Endothelial cell of umbilical vein (primary cell): Measurements from ENCODE around the gene MUC16. TPM values are rescaled to one million over a fixed set of nuclear protein-coding genes. Genes with fewer than 3 reads are reported as not detected.

Experiments used
- BruUV-seq: library from RNA; stranded (reverse); fragments of 400-500 nt; replicated peaks from 2 replicates; lab custom pipeline; 2021; lab: Mats Ljungman, UMichigan
- CTCF ChIA-PET: fragments of 300-600, 350-600 bp; sonication (Branson Sonifier 250); formaldehyde crosslinking; loops from one replicate; lab custom pipeline; 2021; ENCODE audit warnings: antibody characterized with exemption, inconsistent platforms; lab: Charles Lee
- POLR2A ChIA-PET: fragments of 300-600, 350-600 bp; sonication (Branson Sonifier 250); formaldehyde crosslinking; loops from one replicate; lab custom pipeline; 2021; ENCODE audit warnings: antibody characterized with exemption, inconsistent platforms; lab: Charles Lee
- DNase-seq: peaks from one replicate; pipeline ENCODE4 v3.0.0-alpha.2; 2011; ENCODE audit warnings: low read depth, low spot score
- FAIRE-seq: peaks from 2 replicates; lab custom pipeline; 2011; peaks lifted over from hg19 to GRCh38; lab: Jason Lieb, UNC
- H2AFZ ChIP-seq: 2 replicates; pipeline ENCODE4 v1.6.0; 2012; ENCODE audit warnings: low read depth, low read length, control low read depth, inconsistent platforms
- H3K27ac ChIP-seq: 2 replicates; pipeline ENCODE4 v1.5.1; 2011; ENCODE audit warnings: low read depth, mild to moderate bottlenecking, control low read depth, low read length, moderate library complexity; ENCODE audit not compliant: insufficient read depth
- H3K27me3 ChIP-seq, 2 experiments: 2 replicates each; pipeline versions ENCODE4 v1.6.0 to v1.6.1; 2011; ENCODE audit warnings: low read length in 2 of 2, mixed read lengths in 1 of 2; ENCODE audit not compliant: control insufficient read depth in 2 of 2, insufficient read depth in 2 of 2
- H3K36me3 ChIP-seq, 2 experiments: 2 replicates in 1 of 2; 3 replicates in 1 of 2; pipeline ENCODE4 v1.5.1; 2011; ENCODE audit warnings: low read length in 2 of 2, mild to moderate bottlenecking in 1 of 2, moderate library complexity in 1 of 2; ENCODE audit not compliant: control insufficient read depth in 2 of 2, insufficient read depth in 2 of 2; ENCODE audit errors: extremely low read depth in 1 of 2
- H3K4me1 ChIP-seq: 3 replicates; pipeline ENCODE4 v1.5.1; 2011; ENCODE audit warnings: mild to moderate bottlenecking, low read length; ENCODE audit not compliant: control insufficient read depth, insufficient read depth; ENCODE audit errors: extremely low read depth
- H3K4me2 ChIP-seq: 2 replicates; pipeline ENCODE4 v1.6.1; 2011; ENCODE audit warnings: low read length, control low read depth, mixed read lengths; ENCODE audit not compliant: insufficient read depth
- H3K4me3 ChIP-seq, 3 experiments: fragments of 200-600 bp in 1 of 3; sonication (generic), shearing (Covaris generic) in 1 of 3; replicated peaks in 1 of 3; 2 replicates each; pipeline ENCODE4 v1.5.1; 2011 to 2016; ENCODE audit warnings: control low read depth in 3 of 3, low read length in 3 of 3, mild to moderate bottlenecking in 2 of 3, inconsistent platforms in 1 of 3, low read depth in 1 of 3, moderate library complexity in 1 of 3; ENCODE audit not compliant: insufficient read depth in 1 of 3
- H3K79me2 ChIP-seq: 2 replicates; pipeline ENCODE4 v1.6.0; 2012; ENCODE audit warnings: low read length, inconsistent platforms; ENCODE audit not compliant: control insufficient read depth, insufficient read depth
- H3K9ac ChIP-seq: replicated peaks from 2 replicates; pipeline ENCODE3; 2011; ENCODE audit warnings: low read length, control low read depth; ENCODE audit not compliant: insufficient read depth; ENCODE audit errors: extremely low read depth
- H3K9me1 ChIP-seq: replicated peaks from 3 replicates; pipeline ENCODE4 v1.6.0; 2011; ENCODE audit warnings: mild to moderate bottlenecking, low read length; ENCODE audit not compliant: control insufficient read depth, insufficient read depth; ENCODE audit errors: extremely low read depth
- H3K9me3 ChIP-seq: replicated peaks from 2 replicates; pipeline ENCODE4 v1.5.1; 2012; ENCODE audit warnings: low read length, inconsistent platforms; ENCODE audit not compliant: control insufficient read depth, insufficient read depth
- H4K20me1 ChIP-seq: replicated peaks from 2 replicates; pipeline ENCODE3; 2011; ENCODE audit warnings: mild to moderate bottlenecking, low read length; ENCODE audit not compliant: control insufficient read depth, insufficient read depth; ENCODE audit errors: extremely low read depth
- CTCF ChIP-seq, 2 donors: IDR thresholded peaks; 1 replicate in 1 of 2; 2 replicates in 1 of 2; pipeline ENCODE4 v1.5.1; 2011; ENCODE audit warnings: low read length in 2 of 2, mild to moderate bottlenecking in 2 of 2, moderate library complexity in 2 of 2, control low read depth in 1 of 2, inconsistent platforms in 1 of 2, low read depth in 1 of 2; ENCODE audit not compliant: insufficient read depth in 1 of 2; ENCODE audit errors: extremely low read depth in 1 of 2
- EZH2 ChIP-seq: IDR thresholded peaks from 2 replicates; pipeline ENCODE4 v1.6.1; 2012; ENCODE audit warnings: borderline replicate concordance, low read depth, mild to moderate bottlenecking, moderate library complexity, low read length, inconsistent platforms; ENCODE audit not compliant: severe bottlenecking
- FOS ChIP-seq: IDR thresholded peaks from 2 replicates; pipeline ENCODE4 v1.6.1; 2011; ENCODE audit warnings: mild to moderate bottlenecking, low read length, moderate library complexity, borderline replicate concordance; ENCODE audit not compliant: insufficient read depth
- GATA2 ChIP-seq: IDR thresholded peaks from 2 replicates; pipeline ENCODE4 v1.7.0; 2011; ENCODE audit warnings: low read depth, mild to moderate bottlenecking, moderate library complexity, mixed read lengths, low read length; ENCODE audit not compliant: insufficient read length, insufficient read depth
- JUN ChIP-seq: IDR thresholded peaks from 2 replicates; pipeline ENCODE4 v1.6.1; 2011; ENCODE audit warnings: borderline replicate concordance, low read depth; ENCODE audit not compliant: insufficient read length, insufficient read depth
- MAX ChIP-seq: IDR thresholded peaks from 2 replicates; pipeline ENCODE4 v1.6.1; 2011; ENCODE audit not compliant: insufficient read depth, insufficient read length
- MYC ChIP-seq: IDR thresholded peaks from one replicate; pipeline ENCODE4 v1.6.1; 2011; ENCODE audit warnings: mild to moderate bottlenecking, low read depth, low read length
- POLR2A ChIP-seq: IDR thresholded peaks from 2 replicates; pipeline ENCODE4 v1.6.1; 2012; ENCODE audit warnings: low read depth, mild to moderate bottlenecking, control low read depth, low read length
- POLR2AphosphoS5 ChIP-seq: IDR thresholded peaks from 2 replicates; pipeline ENCODE4 v1.6.1; 2012; ENCODE audit warnings: low read depth, mild to moderate bottlenecking, control low read depth, low read length, moderate library complexity; ENCODE audit not compliant: insufficient read depth
- dilution Hi-C: fragments of 300-500 bp; cut with MboI; formaldehyde crosslinking; loops from one replicate; pipeline ENCODE4 v1.15.0; 2019; ENCODE audit warnings: low sequenced_read_pairs; ENCODE audit not compliant: extremely low pct_ligation_motif_present
- intact Hi-C: fragments of 100-400 bp; cut with micrococcal nuclease; formaldehyde crosslinking; loops from one replicate; pipeline ENCODE4 v1.10.0; 2022
- polyA plus RNA-seq, 4 experiments: library from polyadenylated mRNA; depleted of rRNA in 3 of 4; stranded (reverse) in 3 of 4; unstranded in 1 of 4; fragments of >200 nt; gene quantifications; 2 replicates each; pipeline versions ENCODE4 v1.2.1 to v1.2.3, GENCODE V29; 2011 to 2012; ENCODE audit warnings: missing spikeins in 1 of 4
- total RNA-seq: library from RNA; stranded (reverse); gene quantifications from 2 replicates; pipeline ENCODE4 v1.2.3, GENCODE V29; 2021

Gene MUC16
- total and polyA plus RNA-seq, 2 donors (not counting 3 experiments of a cell fraction or from before 2014, with no cell fraction given), result not detected

GRCh38 chr19:9043524-9043923 is 33.3 kb upstream of the MUC16 start:
- DNase-seq (no peak), FAIRE-seq (no peak)
- Histone ChIP-seq H3K4me2 (no peak overlapping the region), H3K27ac (no peak overlapping the region), H3K9me3 (no peaks in the 10 kb centered on the region), H3K4me3 (no peak overlapping the region), H3K79me2 (no peaks in the 10 kb centered on the region), H2AFZ (no peak overlapping the region), H4K20me1 (no peaks in the 10 kb centered on the region), H3K27me3 (no peaks in the 10 kb centered on the region), H3K4me1 (no peaks in the 10 kb centered on the region), H3K9ac (no peak overlapping the region), H3K9me1 (no peaks in the 10 kb centered on the region), H3K36me3 (no peaks in the 10 kb centered on the region)
- TF ChIP-seq FOS (no peak), MYC (no peak), CTCF (IDR thresholded peaks at IDR 0.05; ENCODE audit: extremely low read depth in 1 of 2, insufficient read depth in 1 of 2, low read depth in 1 of 2, low read length in 2 of 2) (no peak), EZH2 (no peak), POLR2A (no peak), MAX (no peak), GATA2 (no peak), POLR2AphosphoS5 (no peak), JUN (no peak)
- dilution Hi-C loops (no loop called here), intact Hi-C loops (no loop called here)
- BruUV-seq, result no TSS peak
- CTCF ChIA-PET, result no interaction called here
- POLR2A ChIA-PET, result no interaction called here
